Epithelial cell of alveolus of lung (primary cell): ENCODE data around the gene CCDC138. TPM values are rescaled to one million over a fixed set of nuclear protein-coding genes. Genes with fewer than 3 reads are reported as not detected.

Experiments used
- total RNA-seq: library from RNA; depleted of rRNA; stranded (reverse); fragments of >200 nt; gene quantifications from 2 replicates; pipeline ENCODE4 v1.2.1, GENCODE V29; 2015

The CCDC138 gene
- total RNA-seq, result 3.4 and 3.7 TPM in 2 replicates

GRCh38 chr2:108786354-108787215 lies at the start of gene CCDC138:
CCDC138 (plus strand) TSS chr2:108786771; CDS start chr2:108786823, 52 bp downstream.

Other genes with a start within 250 kb of the CCDC138 start
- gene RANBP2, start 67.3 kb upstream of the CCDC138 start, total RNA-seq, result 32.4 and 36.3 TPM in 2 replicates
- gene EDAR, start 202.4 kb downstream of the CCDC138 start, total RNA-seq, result not detected in 2 replicates